ENCODE measurements around the gene PRM1.

GRCh38 chr16:11274964-11275363 lies 6.2 kb downstream of the PRM1 start:
- no peak for TF ChIP-seq CTCF (conservative IDR thresholded peaks at IDR 0.05; ENCODE audit: low read length)
- no peak for TF ChIP-seq EZH2phosphoT487 (IDR thresholded peaks at IDR 0.05; ENCODE audit: borderline replicate concordance, low read depth, low read length)

All from OCI-LY7 (cell line).